H1 (cell line): Measurements from ENCODE around the gene PPM1M. TPM values are rescaled to one million over a fixed set of nuclear protein-coding genes. Genes with fewer than 3 reads are reported as not detected.
A peak's percentile ranks its signal among the peaks of the same experiment; 100 is the strongest.

Experiments
- CTCF ChIA-PET: fragments of 300-600 bp; sonication (Branson Sonifier 250); formaldehyde crosslinking; loops from one replicate; lab custom pipeline; 2021; ENCODE audit not compliant: partially characterized antibody; lab: Charles Lee
- POLR2A ChIA-PET: fragments of 300-600 bp; sonication (Branson Sonifier 250); formaldehyde crosslinking; loops from one replicate; lab custom pipeline; 2021; ENCODE audit warnings: inconsistent platforms; ENCODE audit not compliant: partially characterized antibody; lab: Charles Lee
- DNase-seq, 2 experiments: peaks; one replicate each; pipeline versions ENCODE4 v3.0.0 to v3.0.0-alpha.2; 2010 to 2022; ENCODE audit warnings: low spot score in 2 of 2, low read depth in 1 of 2, mixed read lengths in 1 of 2
- FAIRE-seq: peaks from 2 replicates; lab custom pipeline; 2011; peaks lifted over from hg19 to GRCh38; lab: Jason Lieb, UNC
- H2AFZ ChIP-seq: 2 replicates; pipeline ENCODE4 v1.8.1; 2012; ENCODE audit warnings: low read length, inconsistent platforms
- H2AK5ac ChIP-seq: 2 replicates; pipeline ENCODE4 v1.6.1; 2013; ENCODE audit warnings: low read depth, low read length
- H2BK120ac ChIP-seq: replicated peaks from 2 replicates; pipeline ENCODE3; 2013; ENCODE audit warnings: low read depth, low read length, inconsistent platforms
- H2BK12ac ChIP-seq: 2 replicates; pipeline ENCODE4 v1.6.1; 2013; ENCODE audit warnings: low read depth, low read length
- H2BK15ac ChIP-seq: 2 replicates; pipeline ENCODE4 v1.6.1; 2013; ENCODE audit warnings: low read length
- H2BK20ac ChIP-seq: 2 replicates; pipeline ENCODE4 v1.6.1; 2013; ENCODE audit warnings: low read length
- H2BK5ac ChIP-seq: 2 replicates; pipeline ENCODE4 v1.6.1; 2013; ENCODE audit warnings: low read depth, low read length
- H3K14ac ChIP-seq: 2 replicates; pipeline ENCODE4 v1.6.1; 2013; ENCODE audit warnings: inconsistent platforms; ENCODE audit not compliant: insufficient read length
- H3K18ac ChIP-seq: 2 replicates; pipeline ENCODE4 v1.6.1; 2013; ENCODE audit warnings: low read length; ENCODE audit errors: extremely low read depth
- H3K23ac ChIP-seq: 2 replicates; pipeline ENCODE4 v1.6.1; 2013; ENCODE audit warnings: inconsistent platforms; ENCODE audit not compliant: insufficient read length
- H3K23me2 ChIP-seq: 2 replicates; pipeline ENCODE4 v1.6.1; 2013; ENCODE audit warnings: low read depth, low read length
- H3K27ac ChIP-seq: 2 replicates; pipeline ENCODE4 v1.6.1; 2011; ENCODE audit warnings: low read depth, low read length, inconsistent platforms
- H3K27me3 ChIP-seq, 4 experiments: replicated peaks in 1 of 4; 1 replicate in 1 of 4; 2 replicates in 3 of 4; pipeline versions ENCODE4 v1.6.1 to v1.8.1; 2011 to 2013; ENCODE audit warnings: low read length in 3 of 4, mild to moderate bottlenecking in 3 of 4, inconsistent platforms in 2 of 4, mixed read lengths in 2 of 4, moderate library complexity in 1 of 4; ENCODE audit not compliant: control insufficient read depth in 3 of 4, insufficient read depth in 3 of 4; ENCODE audit errors: extremely low read depth in 1 of 4
- H3K36me3 ChIP-seq, 4 experiments: 2 replicates each; pipeline versions ENCODE4 v1.6.1 to v1.8.1; 2011 to 2013; ENCODE audit warnings: mild to moderate bottlenecking in 4 of 4, low read length in 3 of 4, moderate library complexity in 2 of 4, control low read depth in 1 of 4, inconsistent platforms in 1 of 4; ENCODE audit not compliant: insufficient read depth in 4 of 4, control insufficient read depth in 2 of 4
- H3K4ac ChIP-seq: replicated peaks from 2 replicates; pipeline ENCODE3; 2013; ENCODE audit warnings: low read length, low read depth, mixed read lengths, inconsistent platforms; ENCODE audit not compliant: insufficient read length
- H3K4me1 ChIP-seq, 4 experiments: replicated peaks in 1 of 4; 1 replicate in 1 of 4; 2 replicates in 3 of 4; pipeline versions ENCODE4 v1.6.1 to v1.8.1; 2011 to 2013; ENCODE audit warnings: low read length in 3 of 4, inconsistent platforms in 2 of 4, mixed read lengths in 1 of 4; ENCODE audit not compliant: insufficient read depth in 4 of 4, control insufficient read depth in 3 of 4
- H3K4me2 ChIP-seq, 2 experiments: 2 replicates each; pipeline versions ENCODE4 v1.6.1 to v1.8.1; 2011 to 2013; ENCODE audit warnings: low read depth in 2 of 2, low read length in 2 of 2, control low read depth in 1 of 2, inconsistent platforms in 1 of 2, mild to moderate bottlenecking in 1 of 2; ENCODE audit not compliant: insufficient read depth in 1 of 2
- H3K4me3 ChIP-seq, 4 experiments: fragments of 200-600, 300-600 bp in 1 of 4; sonication (generic), shearing (Covaris generic), sonication (Bioruptor Twin) in 1 of 4; 2 replicates each; pipeline versions ENCODE4 v1.5.1 to v1.8.1; 2011 to 2016; ENCODE audit warnings: low read length in 4 of 4, low read depth in 3 of 4, control low read depth in 2 of 4, inconsistent platforms in 2 of 4, mild to moderate bottlenecking in 2 of 4, mixed read lengths in 1 of 4, moderate library complexity in 1 of 4; ENCODE audit not compliant: insufficient read depth in 2 of 4; ENCODE audit errors: extremely low read depth in 1 of 4
- H3K56ac ChIP-seq: replicated peaks from 2 replicates; pipeline ENCODE3; 2013; ENCODE audit warnings: low read depth, mild to moderate bottlenecking, mixed read lengths, low read length, inconsistent platforms; ENCODE audit not compliant: insufficient read length
- H3K79me1 ChIP-seq: 2 replicates; pipeline ENCODE4 v1.6.1; 2013; ENCODE audit warnings: low read depth, low read length, control low read depth
- H3K79me2 ChIP-seq, 2 experiments: 2 replicates each; pipeline versions ENCODE4 v1.6.1 to v1.8.1; 2012 to 2013; ENCODE audit warnings: low read length in 2 of 2, mild to moderate bottlenecking in 2 of 2, inconsistent platforms in 1 of 2; ENCODE audit not compliant: insufficient read depth in 2 of 2, control insufficient read depth in 1 of 2
- H3K9ac ChIP-seq, 4 experiments: replicated peaks in 1 of 4; 1 replicate in 1 of 4; 2 replicates in 3 of 4; pipeline versions ENCODE4 v1.6.1 to v1.8.1; 2011 to 2013; ENCODE audit warnings: low read depth in 3 of 4, low read length in 3 of 4, control low read depth in 2 of 4, mild to moderate bottlenecking in 2 of 4, moderate library complexity in 2 of 4, inconsistent platforms in 1 of 4; ENCODE audit errors: extremely low read depth in 1 of 4
- H3K9me3 ChIP-seq, 2 experiments: 2 replicates each; pipeline versions ENCODE4 v1.6.1 to v1.8.1; 2012 to 2013; ENCODE audit warnings: mild to moderate bottlenecking in 2 of 2, moderate library complexity in 2 of 2, control low read depth in 1 of 2, inconsistent platforms in 1 of 2, low read depth in 1 of 2, low read length in 1 of 2, mixed read lengths in 1 of 2; ENCODE audit not compliant: insufficient read depth in 2 of 2
- H4K20me1 ChIP-seq, 2 experiments: replicated peaks in 1 of 2; 2 replicates each; pipeline versions ENCODE3 to v1.8.1; 2011 to 2013; ENCODE audit warnings: inconsistent platforms in 2 of 2, low read length in 2 of 2, mild to moderate bottlenecking in 1 of 2; ENCODE audit not compliant: insufficient read depth in 2 of 2, control insufficient read depth in 1 of 2
- H4K5ac ChIP-seq: 2 replicates; pipeline ENCODE4 v1.6.1; 2013; ENCODE audit warnings: low read length, low read depth, mixed read lengths, inconsistent platforms; ENCODE audit not compliant: insufficient read length
- H4K8ac ChIP-seq: 2 replicates; pipeline ENCODE4 v1.8.0; 2013; ENCODE audit warnings: mild to moderate bottlenecking, moderate library complexity, low read length, inconsistent platforms; ENCODE audit not compliant: insufficient read depth; ENCODE audit errors: extremely low read depth
- H4K91ac ChIP-seq: replicated peaks from 2 replicates; pipeline ENCODE3; 2013; ENCODE audit warnings: low read length, mixed read lengths, inconsistent platforms; ENCODE audit not compliant: insufficient read length
- KDM4A ChIP-seq: IDR thresholded peaks from one replicate; pipeline ENCODE4 v1.7.1; 2012; ENCODE audit warnings: low read depth, mild to moderate bottlenecking, moderate library complexity, low read length, inconsistent platforms; ENCODE audit not compliant: severe bottlenecking
- WGBS, 2 experiments: shearing (Covaris generic) in 1 of 2; methylation state at CpG; one replicate each; pipeline versions ENCODE4 v1.1.6 to v1.1.7; 2013 to 2015; ENCODE audit warnings: low lambda C conversion rate in 2 of 2, mixed read lengths in 2 of 2, inconsistent platforms in 1 of 2, low coverage in 1 of 2, missing lambda C conversion rate in 1 of 2; ENCODE audit not compliant: insufficient replicate concordance in 2 of 2, insufficient coverage in 1 of 2, insufficient read length in 1 of 2; ENCODE audit errors: extremely low coverage in 1 of 2, missing lambda C conversion rate in 1 of 2; 5-methylcytosine and 5-hydroxymethylcytosine counted together
- polyA plus RNA-seq, 7 experiments: library from polyadenylated mRNA; depleted of rRNA in 3 of 7; stranded (reverse) in 5 of 7; unstranded in 2 of 7; fragments of >200 nt in 5 of 7; fragments of 200-250 nt in 2 of 7; gene quantifications; 1 replicate in 5 of 7; 2 replicates in 1 of 7; 4 replicates in 1 of 7; pipeline versions ENCODE4 v1.2.1 to v1.2.3, GENCODE V29; 2011 to 2013; ENCODE audit warnings: missing spikeins in 2 of 7, mixed read lengths in 2 of 7
- total RNA-seq: library from RNA; stranded (reverse); fragmentation: NEBNext Ultra II Directional; extraction: Animal tissue kit (Norgen Biotek cat#: 25700); gene quantifications from 2 replicates; pipeline ENCODE4 v1.2.1, GENCODE V29; 2021
- TF ChIP-seq, protein P1 (sequence below), 3 experiments: IDR thresholded peaks; 1 replicate in 2 of 3; 2 replicates in 1 of 3; pipeline versions ENCODE4 v1.5.1 to v1.6.1; 2011; ENCODE audit warnings: low read length in 3 of 3, mild to moderate bottlenecking in 3 of 3, inconsistent platforms in 2 of 3, low read depth in 1 of 3, moderate library complexity in 1 of 3; ENCODE audit not compliant: insufficient read depth in 1 of 3; ENCODE audit errors: control extremely low read depth in 1 of 3

Gene PPM1M
- total and polyA plus RNA-seq, 2 of the 8 experiments (the other 6 are each of a cell fraction or from before 2014, with no cell fraction given), result 5.2 to 6.3 TPM

DNA sequence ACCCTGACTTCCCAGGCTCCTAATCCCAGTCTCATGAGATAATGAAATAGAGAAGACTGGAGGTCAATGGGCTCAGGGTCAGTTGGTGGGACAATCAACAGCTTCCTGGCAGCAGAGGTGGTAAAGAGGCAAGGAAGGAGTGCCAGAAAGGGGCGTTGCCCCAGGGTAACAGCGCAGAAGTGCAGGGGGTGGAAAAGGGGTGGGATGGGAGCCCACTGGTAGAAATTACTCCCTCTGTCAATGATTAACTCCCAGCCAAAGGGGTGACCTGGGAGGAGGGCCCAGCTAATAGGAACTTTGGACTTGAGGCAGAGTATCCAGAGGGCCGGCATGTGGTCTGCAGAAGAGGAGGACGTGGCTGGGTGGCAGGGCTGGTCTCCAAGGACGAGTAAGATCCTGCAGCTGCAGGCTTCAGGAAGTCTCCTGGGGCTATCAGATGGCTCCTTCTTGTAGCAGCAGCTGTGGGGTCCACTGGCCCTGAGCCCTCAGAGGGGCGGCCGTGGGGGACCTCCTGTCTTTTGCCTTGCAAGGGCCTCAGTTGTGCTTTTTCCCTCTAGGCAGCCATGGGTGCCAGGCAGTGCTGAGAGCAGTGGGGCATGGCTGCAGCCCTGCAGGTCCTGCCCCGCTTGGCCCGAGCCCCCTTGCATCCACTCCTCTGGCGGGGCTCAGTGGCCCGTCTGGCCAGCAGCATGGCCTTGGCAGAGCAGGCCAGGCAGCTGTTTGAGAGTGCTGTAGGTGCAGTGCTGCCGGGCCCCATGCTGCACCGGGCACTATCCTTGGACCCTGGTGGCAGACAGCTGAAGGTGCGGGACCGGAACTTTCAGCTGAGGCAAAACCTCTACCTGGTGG, 44.4 kb downstream of the PPM1M start:
- DNase-seq (no peak), FAIRE-seq (no peak)
- Histone ChIP-seq H2BK15ac (no peak overlapping the region), H3K4ac (no peak overlapping the region), H3K9ac (no peak overlapping the region), H2BK12ac (no peak overlapping the region), H3K79me2 (no peaks in the 10 kb centered on the region), H3K27ac (no peak overlapping the region), H4K8ac (no peak overlapping the region), H3K4me1 (peaks cover 0 to 3% (median 1%) of the 10 kb centered on the region in 4 experiments; a peak in 4 of 7 replicates), H3K14ac (no peak overlapping the region), H3K9me3 (no peaks in the 10 kb centered on the region), H2BK5ac (no peak overlapping the region), H3K4me2 (no peak overlapping the region), H4K5ac (no peak overlapping the region), H3K27me3 (no peaks in the 10 kb centered on the region), H2AFZ (no peak overlapping the region), H3K4me3 (no peak overlapping the region), H3K23me2 (peaks cover 5% of the 10 kb centered on the region; the same call in 1 of the 2 replicates), H2AK5ac (no peak overlapping the region), H3K36me3 (no peaks in the 10 kb centered on the region), H4K20me1 (no peaks in the 10 kb centered on the region), H3K79me1 (no peaks in the 10 kb centered on the region; the same call in 1 of the 2 replicates), H2BK120ac (no peak overlapping the region), H3K23ac (no peak overlapping the region), H3K56ac (no peak overlapping the region), H2BK20ac (no peak overlapping the region), H4K91ac (no peak overlapping the region), H3K18ac (no peak overlapping the region)
- TF ChIP-seq KDM4A, result no peak
- TF ChIP-seq, protein P1, sequence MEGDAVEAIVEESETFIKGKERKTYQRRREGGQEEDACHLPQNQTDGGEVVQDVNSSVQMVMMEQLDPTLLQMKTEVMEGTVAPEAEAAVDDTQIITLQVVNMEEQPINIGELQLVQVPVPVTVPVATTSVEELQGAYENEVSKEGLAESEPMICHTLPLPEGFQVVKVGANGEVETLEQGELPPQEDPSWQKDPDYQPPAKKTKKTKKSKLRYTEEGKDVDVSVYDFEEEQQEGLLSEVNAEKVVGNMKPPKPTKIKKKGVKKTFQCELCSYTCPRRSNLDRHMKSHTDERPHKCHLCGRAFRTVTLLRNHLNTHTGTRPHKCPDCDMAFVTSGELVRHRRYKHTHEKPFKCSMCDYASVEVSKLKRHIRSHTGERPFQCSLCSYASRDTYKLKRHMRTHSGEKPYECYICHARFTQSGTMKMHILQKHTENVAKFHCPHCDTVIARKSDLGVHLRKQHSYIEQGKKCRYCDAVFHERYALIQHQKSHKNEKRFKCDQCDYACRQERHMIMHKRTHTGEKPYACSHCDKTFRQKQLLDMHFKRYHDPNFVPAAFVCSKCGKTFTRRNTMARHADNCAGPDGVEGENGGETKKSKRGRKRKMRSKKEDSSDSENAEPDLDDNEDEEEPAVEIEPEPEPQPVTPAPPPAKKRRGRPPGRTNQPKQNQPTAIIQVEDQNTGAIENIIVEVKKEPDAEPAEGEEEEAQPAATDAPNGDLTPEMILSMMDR (IDR thresholded peaks at IDR 0.05; ENCODE audit: control extremely low read depth in 1 of 3, insufficient read depth in 1 of 3, low read depth in 1 of 3, low read length in 3 of 3), result peak in 1 of 3 experiments; percentile 22; a peak in 2 of 4 replicates
- POLR2A ChIA-PET, result interaction anchor here (1.1 to 6.5 kb wide), 7 partner anchors 10 to 160 kb away, joined by 4 to 76 read pairs (median 6); partner anchors contain the start of gene WDR82
- WGBS, 2 experiments, result 90% methylated on average over 15 of the region's 15 CpGs; no CpG with 5 or more reads in 1 of the 2 experiments
- CTCF ChIA-PET, result interaction anchor here (0.8 to 15.3 kb wide), 21 partner anchors 8 to 157 kb away, joined by 3 to 198 read pairs (median 5); partner anchors contain the start of gene TWF2
